GM23248 (cell line): ENCODE measurements around the gene PEPD.

ENCODE experiments used
- EZH2 ChIP-seq: fragments of 200-600 bp; sonication (generic); IDR thresholded peaks from 2 replicates; pipeline ENCODE4 v1.6.1; 2018; ENCODE audit warnings: antibody characterized with exemption, mild to moderate bottlenecking; ENCODE audit not compliant: insufficient read depth, poor library complexity, severe bottlenecking
- EZH2phosphoT487 ChIP-seq: fragments of 200-600 bp; sonication (generic); IDR thresholded peaks from 2 replicates; pipeline ENCODE4 v1.6.1; 2018; ENCODE audit warnings: antibody characterized with exemption, moderate library complexity, mild to moderate bottlenecking, low read depth; ENCODE audit not compliant: insufficient read depth

DNA sequence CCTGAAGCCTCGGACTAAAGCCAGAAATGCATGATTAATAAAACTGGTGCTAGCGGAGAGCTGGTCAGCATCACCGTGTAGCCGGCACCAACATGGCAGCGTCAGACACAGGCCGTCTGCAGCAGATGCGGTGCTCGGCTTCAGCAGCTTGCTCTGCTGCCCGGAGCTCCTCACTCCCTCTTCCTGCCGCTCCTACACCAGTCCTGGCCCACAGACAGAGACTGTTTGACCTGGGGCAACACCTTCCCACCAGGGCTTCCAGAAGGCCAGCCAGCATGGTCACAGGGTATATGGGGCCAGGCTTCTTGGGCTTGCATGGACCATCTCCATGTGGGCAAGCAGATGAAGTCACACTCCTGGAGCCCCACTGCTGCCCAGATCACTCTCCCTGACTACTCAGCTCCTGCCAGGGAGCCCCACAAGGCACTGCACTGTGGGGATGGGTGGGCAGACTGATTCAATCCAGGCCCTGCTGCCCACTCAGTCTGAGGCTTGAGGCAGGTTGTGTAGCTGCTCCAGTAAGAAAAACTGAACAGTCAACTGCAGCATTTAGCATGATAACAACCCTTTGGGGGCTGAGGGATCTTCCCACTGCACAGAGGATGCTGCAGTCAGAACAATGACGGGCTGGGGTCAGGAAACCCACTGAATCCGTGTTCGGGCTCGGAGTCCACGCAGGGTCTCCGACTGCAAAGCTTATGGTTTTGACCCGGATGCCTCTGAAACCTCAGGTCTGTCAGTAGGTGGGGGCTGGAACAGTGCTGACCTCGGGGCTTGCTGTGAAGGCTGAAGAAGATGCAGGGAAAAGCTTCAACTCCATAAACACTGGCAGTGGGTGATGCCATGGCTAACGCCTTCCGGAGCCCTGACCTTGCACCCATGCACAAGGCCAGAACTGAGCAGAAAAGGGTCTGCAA, 102.5 kb downstream of the PEPD start:
- TF ChIP-seq EZH2 (no peak), EZH2phosphoT487 (no peak)
